Breast epithelium (tissue), 3 donors: ENCODE data around the gene WWP2.
"Not testable (repeated sequence)": the region's sequence is repeated elsewhere in the genome, so short reads cannot be mapped to it uniquely, and the experiment has no call there.

Experiments
- POLR2A ChIP-seq: fragments of 450-650 bp; IDR thresholded peaks from one replicate; pipeline ENCODE4 v1.6.1; 2016; ENCODE audit warnings: antibody characterized with exemption, mild to moderate bottlenecking, moderate library complexity
- TF ChIP-seq, protein P1 (sequence below), 3 donors: fragments of 450-650 bp; IDR thresholded peaks; one replicate each; pipeline ENCODE4 v1.5.1; 2016 to 2017; ENCODE audit warnings: antibody characterized with exemption in 3 of 3, mild to moderate bottlenecking in 3 of 3, moderate library complexity in 3 of 3

DNA sequence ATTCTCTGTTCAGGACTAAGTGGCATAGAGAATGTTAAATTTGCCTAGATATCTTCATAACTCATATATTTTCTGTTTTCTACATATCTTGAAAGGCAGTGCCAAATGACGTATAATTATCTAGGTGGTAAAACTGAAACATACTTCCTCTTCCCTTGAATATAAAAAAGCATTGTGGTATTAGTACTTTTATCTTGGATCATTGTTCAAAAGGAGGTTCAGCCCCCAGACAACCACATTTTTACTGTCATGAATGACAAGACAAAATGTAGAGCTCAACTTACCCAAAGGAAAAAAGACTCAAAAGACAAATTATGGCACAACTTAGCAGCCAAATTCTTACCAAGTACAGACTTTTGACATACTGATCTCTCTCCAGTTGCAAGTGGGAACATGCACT lies 223.1 kb downstream of the WWP2 start:
- TF ChIP-seq, protein P1, sequence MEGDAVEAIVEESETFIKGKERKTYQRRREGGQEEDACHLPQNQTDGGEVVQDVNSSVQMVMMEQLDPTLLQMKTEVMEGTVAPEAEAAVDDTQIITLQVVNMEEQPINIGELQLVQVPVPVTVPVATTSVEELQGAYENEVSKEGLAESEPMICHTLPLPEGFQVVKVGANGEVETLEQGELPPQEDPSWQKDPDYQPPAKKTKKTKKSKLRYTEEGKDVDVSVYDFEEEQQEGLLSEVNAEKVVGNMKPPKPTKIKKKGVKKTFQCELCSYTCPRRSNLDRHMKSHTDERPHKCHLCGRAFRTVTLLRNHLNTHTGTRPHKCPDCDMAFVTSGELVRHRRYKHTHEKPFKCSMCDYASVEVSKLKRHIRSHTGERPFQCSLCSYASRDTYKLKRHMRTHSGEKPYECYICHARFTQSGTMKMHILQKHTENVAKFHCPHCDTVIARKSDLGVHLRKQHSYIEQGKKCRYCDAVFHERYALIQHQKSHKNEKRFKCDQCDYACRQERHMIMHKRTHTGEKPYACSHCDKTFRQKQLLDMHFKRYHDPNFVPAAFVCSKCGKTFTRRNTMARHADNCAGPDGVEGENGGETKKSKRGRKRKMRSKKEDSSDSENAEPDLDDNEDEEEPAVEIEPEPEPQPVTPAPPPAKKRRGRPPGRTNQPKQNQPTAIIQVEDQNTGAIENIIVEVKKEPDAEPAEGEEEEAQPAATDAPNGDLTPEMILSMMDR (IDR thresholded peaks at IDR 0.05), result not testable (repeated sequence)
- not testable (repeated sequence) for TF ChIP-seq POLR2A
